Stimulated activated CD4-positive, alpha-beta T cell treated with anti-CD3 and anti-CD28 coated beads, Interleukin-1b, Interleukin-23, amount 100 ng/mL, for 48 hours (primary cell): ENCODE data around the gene RASSF4.

Source experiments
- DNase-seq: peaks from one replicate; pipeline ENCODE4 v3.0.0-alpha.2; 2020

Gene RASSF4

DNA sequence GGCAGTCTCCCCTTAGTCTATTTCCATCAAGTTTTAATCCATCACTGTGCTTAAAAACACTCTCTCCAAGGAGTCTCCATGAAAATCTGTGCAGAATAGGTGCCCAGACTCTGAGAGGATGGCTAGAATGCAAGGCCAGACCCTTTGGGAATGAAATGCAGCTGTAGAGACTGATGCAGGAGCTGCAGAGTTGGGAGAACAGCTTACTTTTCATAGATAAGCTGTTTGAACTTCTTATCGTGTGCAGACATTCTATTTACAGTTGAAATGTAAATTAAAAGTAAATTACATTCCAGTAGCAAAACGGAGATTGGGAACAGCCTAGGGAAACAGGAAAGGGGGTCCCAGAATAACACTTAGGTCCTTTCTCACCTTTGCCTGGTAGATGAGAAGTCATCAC, 56.0 kb downstream of the RASSF4 start:
- no peak for DNase-seq

DNA sequence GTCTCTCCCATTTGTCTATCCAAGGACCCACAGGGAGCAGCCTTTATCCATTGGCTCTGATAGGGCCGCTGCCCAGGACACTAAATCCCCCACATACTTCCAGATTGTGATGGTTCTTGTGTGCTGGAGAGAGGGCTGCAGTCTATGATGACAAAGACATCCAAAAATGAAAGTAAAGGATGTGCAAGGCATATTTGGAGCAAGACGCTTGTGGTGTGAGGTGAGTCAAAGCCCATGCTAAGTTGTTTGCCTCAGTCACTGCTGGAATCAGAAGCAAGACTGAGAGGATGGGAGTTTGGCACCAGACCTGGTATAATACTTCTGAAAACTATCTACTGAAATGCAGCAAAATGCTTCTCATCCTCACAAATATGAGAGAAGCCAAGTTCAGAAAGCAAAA, 63.8 kb downstream of the RASSF4 start:
- DNase-seq = no peak

DNA sequence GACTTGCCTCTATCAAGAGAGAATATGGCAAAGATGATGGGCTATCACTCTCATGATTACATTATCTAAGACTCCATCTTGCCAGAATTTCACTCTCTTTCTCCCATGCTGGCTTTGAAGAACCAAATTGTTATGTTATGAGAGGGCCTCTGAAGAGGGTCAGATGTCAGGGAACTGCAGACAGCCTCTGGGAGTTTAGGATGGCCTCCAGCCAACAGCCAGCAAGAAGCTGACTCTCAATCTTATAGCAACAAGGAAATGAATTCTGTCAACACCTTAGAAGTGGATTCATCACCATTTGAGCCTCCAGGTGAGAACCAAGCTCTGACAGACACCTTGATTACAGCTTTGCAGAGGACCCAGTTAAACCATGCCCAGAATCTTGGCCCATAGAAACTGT, 74.7 kb downstream of the RASSF4 start:
- DNase-seq = no peak

DNA sequence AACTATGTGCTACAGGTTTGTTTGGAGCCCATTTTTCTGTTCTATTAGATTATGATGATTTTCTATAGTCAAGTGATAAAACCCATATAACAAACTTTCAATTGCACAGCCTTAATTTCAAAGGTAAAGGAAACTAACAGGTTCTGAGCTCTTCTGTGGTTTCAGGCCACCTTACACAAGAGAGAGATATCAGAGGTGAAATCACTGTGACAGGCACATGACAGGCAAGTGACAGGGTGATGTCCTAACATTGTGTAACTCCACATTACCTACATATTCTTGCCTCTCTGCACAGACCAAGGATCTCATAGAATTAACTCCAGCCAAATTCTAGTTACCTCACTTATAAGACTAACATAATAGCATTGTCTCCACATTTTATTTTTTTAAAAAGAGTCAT, 76.1 kb downstream of the RASSF4 start:
- no peak for DNase-seq

DNA sequence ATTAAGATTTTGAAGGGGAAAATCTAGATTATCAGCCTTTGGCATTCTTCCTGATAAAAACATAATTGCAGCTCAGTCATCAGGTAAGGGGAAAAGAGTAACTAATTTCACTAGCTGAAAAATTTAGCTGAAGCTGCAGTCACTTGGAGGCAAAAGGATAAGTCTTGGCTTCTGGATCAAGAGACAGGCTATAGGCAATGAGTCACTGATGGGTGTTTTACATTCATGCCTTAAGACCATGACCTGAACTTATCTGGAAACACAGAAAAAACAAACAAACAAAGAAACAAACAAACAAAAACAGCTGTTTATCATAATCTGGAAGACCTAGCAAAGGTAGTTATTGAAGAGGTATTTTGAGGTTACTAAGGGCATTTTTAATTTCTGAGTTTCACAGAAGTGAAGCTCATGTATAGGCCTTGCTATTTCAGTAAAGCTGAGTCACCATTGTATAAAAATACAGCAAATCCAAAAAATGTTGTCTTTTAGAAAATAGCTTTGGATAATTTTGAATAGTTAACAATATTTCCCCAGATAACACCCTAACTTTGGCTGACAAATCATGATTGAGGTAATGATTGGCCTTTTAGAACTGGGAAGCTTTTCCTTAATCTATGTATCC, 81.4 kb downstream of the RASSF4 start:
- DNase-seq = no peak

DNA sequence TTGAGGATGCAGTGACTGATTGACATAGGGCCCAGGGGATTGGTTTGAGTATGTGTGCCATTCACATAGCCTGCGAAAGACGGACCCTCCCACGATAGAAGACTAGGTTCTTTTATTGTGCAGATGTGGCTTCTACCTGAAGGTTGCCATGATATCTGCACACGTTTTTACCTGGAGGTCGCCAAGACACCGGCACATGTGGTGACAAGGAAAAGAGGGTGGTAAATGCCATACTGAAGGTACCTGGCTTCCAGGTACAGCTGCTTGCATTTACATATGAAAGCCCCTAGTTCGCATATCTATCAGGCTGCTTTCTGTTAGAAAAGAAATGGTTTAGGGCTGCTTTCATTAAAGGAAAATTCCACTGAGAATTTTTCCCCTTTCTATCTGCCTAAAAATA, 84.7 kb downstream of the RASSF4 start:
- no peak for DNase-seq
